ENCODE data around the gene PROX1.

The PROX1 gene

DNA sequence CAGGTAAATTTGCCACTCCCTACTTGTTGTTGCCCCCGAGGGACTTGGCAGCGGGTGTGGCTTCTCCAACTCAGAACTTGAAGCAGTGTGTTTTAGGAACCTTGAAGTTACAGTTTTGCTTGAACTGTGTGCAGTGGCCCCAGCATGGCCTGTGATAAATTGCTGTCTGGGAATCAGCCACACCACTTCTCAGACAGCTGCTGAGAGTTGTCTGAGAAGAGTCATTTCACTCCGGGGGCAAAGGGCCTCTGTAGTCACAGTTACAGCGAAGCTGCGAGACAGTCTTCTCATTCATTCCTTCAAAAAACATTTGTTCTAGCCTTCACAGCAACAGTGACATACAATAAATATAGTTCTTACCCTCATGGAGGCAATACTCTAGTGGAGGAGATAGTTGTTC lies 70.3 kb downstream of the PROX1 start:
- no peak for TF ChIP-seq CTCF (IDR thresholded peaks at IDR 0.05; ENCODE audit: low read depth, low read length)
- no peak for DNase-seq (ENCODE audit: extremely low read depth, low read depth)

DNA sequence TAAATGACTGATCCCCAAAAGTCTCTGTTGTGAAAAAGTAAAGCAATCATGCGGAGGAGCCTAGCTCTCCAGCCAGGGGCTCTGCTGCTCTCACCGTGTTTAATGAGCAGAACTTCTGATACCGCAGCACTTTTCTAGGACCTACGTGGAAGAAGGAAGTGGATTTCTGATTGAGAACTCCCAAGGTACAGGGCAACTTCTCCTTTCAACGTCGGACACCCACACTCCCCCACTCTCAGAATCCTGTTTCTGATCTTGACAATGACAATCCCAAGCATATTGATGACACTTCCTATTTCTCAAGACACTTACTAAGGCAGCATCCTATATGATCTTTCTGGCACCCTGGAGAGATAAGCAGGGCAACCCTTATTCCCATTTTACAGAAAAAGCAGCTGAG lies 78.4 kb downstream of the PROX1 start:
- TF ChIP-seq CTCF (IDR thresholded peaks at IDR 0.05; ENCODE audit: low read depth, low read length) = no peak

DNA sequence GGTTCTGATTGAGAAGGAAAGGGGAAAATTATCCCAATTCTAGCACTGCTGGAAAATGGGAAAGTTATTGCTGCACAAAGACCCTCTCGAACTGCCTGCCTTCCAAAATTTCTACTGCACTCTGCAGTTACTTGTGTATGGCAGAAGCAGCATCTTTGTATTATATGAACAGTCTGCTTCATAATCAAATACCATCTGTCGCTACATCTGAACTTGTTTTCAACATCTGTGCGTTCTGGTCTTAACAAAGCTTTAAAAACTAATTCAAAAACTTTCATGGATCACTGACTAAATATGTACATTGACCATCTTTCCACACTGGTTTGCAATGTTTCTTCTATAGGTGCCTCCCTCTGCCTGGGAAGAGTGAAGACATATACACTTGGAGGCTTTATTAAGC lies 79.2 kb downstream of the PROX1 start:
- DNase-seq (ENCODE audit: extremely low read depth, low read depth) = no peak
- no peak for TF ChIP-seq CTCF (IDR thresholded peaks at IDR 0.05; ENCODE audit: low read depth, low read length)

More for the DNA sequence above, 78.4 kb downstream of the PROX1 start:
- DNase-seq (ENCODE audit: extremely low read depth, low read depth) = no peak

DNA sequence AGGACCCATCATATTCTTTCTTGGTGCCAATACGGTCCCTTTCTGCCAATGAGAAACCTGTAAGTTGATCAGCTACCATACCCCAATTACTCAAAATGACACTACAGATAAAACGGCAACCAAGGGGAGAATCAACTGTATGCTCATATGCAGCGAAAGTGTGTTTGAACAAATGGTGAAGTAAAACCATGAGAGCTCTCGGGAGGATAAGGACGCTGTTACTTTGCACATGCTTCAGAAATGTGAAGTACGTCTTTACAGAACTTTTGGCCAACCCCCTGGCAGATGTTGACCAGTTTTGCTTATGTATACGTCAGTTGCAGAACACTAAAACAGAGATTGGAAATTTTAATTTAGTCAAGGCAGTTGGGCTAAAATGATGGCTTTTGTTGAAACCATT lies 79.6 kb downstream of the PROX1 start:
- TF ChIP-seq CTCF (IDR thresholded peaks at IDR 0.05; ENCODE audit: low read depth, low read length) = no peak
- DNase-seq (ENCODE audit: extremely low read depth, low read depth) = no peak

GRCh38 chr1:214067853-214068703 lies 80.3 kb downstream of the PROX1 start:
- DNase-seq (ENCODE audit: extremely low read depth, low read depth) = no peak
- TF ChIP-seq CTCF (IDR thresholded peaks at IDR 0.05; ENCODE audit: low read depth, low read length) = no peak

GRCh38 chr1:214068979-214069378 lies 81.2 kb downstream of the PROX1 start:
- no peak for DNase-seq (ENCODE audit: extremely low read depth, low read depth)

More at GRCh38 chr1:214068979-214069378, 81.2 kb downstream of the PROX1 start:
- no peak for TF ChIP-seq CTCF (IDR thresholded peaks at IDR 0.05; ENCODE audit: low read depth, low read length)
